HEK293 (cell line): Measurements from ENCODE around the gene TECPR2.

Experiments used
- CTCF ChIA-PET: fragments of 350-600 bp; formaldehyde crosslinking; extraction: SDS; loops from one replicate; lab custom pipeline; 2021; ENCODE audit warnings: antibody characterized with exemption; lab: Yijun Ruan, JAX
- POLR2A ChIA-PET: fragments of 300-600 bp; formaldehyde crosslinking; extraction: SDS; loops from one replicate; lab custom pipeline; 2020; ENCODE audit warnings: antibody characterized with exemption, inconsistent platforms; lab: Yijun Ruan, JAX
- H3K27ac ChIP-seq: fragments of 200-500 bp; sonication (Bioruptor generic); 2 replicates; pipeline ENCODE4 v1.5.1; 2014; ENCODE audit warnings: low read depth, low read length, control low read depth, inconsistent platforms; ENCODE audit errors: extremely low read depth
- H3K36me3 ChIP-seq, 2 experiments: fragments of 200-500 bp in 1 of 2; sonication (Bioruptor generic) in 1 of 2; 1 replicate in 1 of 2; 2 replicates in 1 of 2; pipeline ENCODE4 v1.5.1; 2014 to 2017; ENCODE audit warnings: inconsistent platforms in 2 of 2, low read length in 2 of 2; ENCODE audit not compliant: control insufficient read depth in 2 of 2, insufficient read depth in 1 of 2
- H3K4me1 ChIP-seq: fragments of 200-500 bp; sonication (Bioruptor generic); 2 replicates; pipeline ENCODE4 v1.5.1; 2014; ENCODE audit warnings: mild to moderate bottlenecking, low read length, inconsistent platforms; ENCODE audit not compliant: control insufficient read depth, insufficient read depth
- H3K4me3 ChIP-seq: 2 replicates; pipeline ENCODE4 v1.5.1; 2011; ENCODE audit warnings: low read depth, mild to moderate bottlenecking, control low read depth, low read length, moderate library complexity
- H3K9me3 ChIP-seq: fragments of 200-500 bp; sonication (Bioruptor generic); 2 replicates; pipeline ENCODE4 v1.5.1; 2014; ENCODE audit warnings: low read depth, low read length, inconsistent platforms; ENCODE audit not compliant: control insufficient read depth, insufficient read depth
- EGR2 ChIP-seq: fragments of 450-650 bp; formaldehyde crosslinking; IDR thresholded peaks from 2 replicates; pipeline ENCODE4 v1.5.1; 2016; ENCODE audit warnings: low read depth, missing biosample characterization, missing genetic modification characterization
- PRDM1 ChIP-seq: fragments of 450-650 bp; formaldehyde crosslinking; IDR thresholded peaks from 2 replicates; pipeline ENCODE4; 2016; ENCODE audit warnings: missing biosample characterization, missing genetic modification characterization
- PRDM2 ChIP-seq: fragments of 450-650 bp; formaldehyde crosslinking; IDR thresholded peaks from 2 replicates; pipeline ENCODE4 v1.5.1; 2016; ENCODE audit warnings: missing biosample characterization, missing genetic modification characterization, borderline replicate concordance
- PRDM4 ChIP-seq: fragments of 450-650 bp; formaldehyde crosslinking; IDR thresholded peaks from 2 replicates; pipeline ENCODE4 v1.5.1; 2017; ENCODE audit warnings: missing biosample characterization, missing genetic modification characterization
- SP2 ChIP-seq: fragments of 450-650 bp; formaldehyde crosslinking; IDR thresholded peaks from 2 replicates; pipeline ENCODE4 v1.5.1; 2016; ENCODE audit warnings: missing biosample characterization, missing genetic modification characterization
- SP3 ChIP-seq: fragments of 450-650 bp; formaldehyde crosslinking; IDR thresholded peaks from 2 replicates; pipeline ENCODE4 v1.5.1; 2016; ENCODE audit warnings: missing biosample characterization, missing genetic modification characterization
- ZBTB20 ChIP-seq: fragments of 450-650 bp; formaldehyde crosslinking; IDR thresholded peaks from 2 replicates; pipeline ENCODE4 v1.5.1; 2016; ENCODE audit warnings: missing biosample characterization, missing genetic modification characterization
- ZNF174 ChIP-seq: fragments of 450-650 bp; formaldehyde crosslinking; IDR thresholded peaks from 2 replicates; pipeline ENCODE4 v1.5.0; 2017; ENCODE audit warnings: missing biosample characterization, mild to moderate bottlenecking, missing genetic modification characterization
- ZNF184 ChIP-seq: fragments of 450-650 bp; IDR thresholded peaks from 2 replicates; pipeline ENCODE4 v1.5.1; 2018; ENCODE audit warnings: missing biosample characterization, mild to moderate bottlenecking, missing genetic modification characterization
- ZNF26 ChIP-seq: fragments of 450-650 bp; formaldehyde crosslinking; IDR thresholded peaks from 2 replicates; pipeline ENCODE4 v1.5.1; 2016; ENCODE audit warnings: missing biosample characterization, missing genetic modification characterization
- ZNF302 ChIP-seq: fragments of 450-650 bp; formaldehyde crosslinking; IDR thresholded peaks from 2 replicates; pipeline ENCODE4 v1.5.1; 2016; ENCODE audit warnings: missing biosample characterization, missing genetic modification characterization, low read depth
- ZNF335 ChIP-seq: fragments of 450-650 bp; formaldehyde crosslinking; conservative IDR thresholded peaks from 2 replicates; pipeline ENCODE4 v1.5.1; 2016; ENCODE audit warnings: missing biosample characterization, missing genetic modification characterization
- ZNF488 ChIP-seq: fragments of 450-650 bp; formaldehyde crosslinking; IDR thresholded peaks from 2 replicates; pipeline ENCODE4 v1.5.1; 2016; ENCODE audit warnings: missing biosample characterization, missing genetic modification characterization
- ZNF529 ChIP-seq: fragments of 450-650 bp; formaldehyde crosslinking; IDR thresholded peaks from 2 replicates; pipeline ENCODE4 v1.5.1; 2017; ENCODE audit warnings: missing genetic modification characterization, missing biosample characterization; ENCODE audit not compliant: insufficient replicate concordance
- ZNF624 ChIP-seq: fragments of 450-650 bp; formaldehyde crosslinking; IDR thresholded peaks from 2 replicates; pipeline ENCODE4 v1.5.1; 2017; ENCODE audit warnings: missing biosample characterization, missing genetic modification characterization
- ZNF629 ChIP-seq: fragments of 450-650 bp; formaldehyde crosslinking; IDR thresholded peaks from 2 replicates; pipeline ENCODE4 v1.5.1; 2017; ENCODE audit warnings: missing biosample characterization, missing genetic modification characterization
- ZNF670 ChIP-seq: fragments of 450-650 bp; formaldehyde crosslinking; IDR thresholded peaks from 2 replicates; pipeline ENCODE4 v1.5.1; 2016; ENCODE audit warnings: missing biosample characterization, missing genetic modification characterization, low read depth
- ZSCAN4 ChIP-seq: fragments of 450-650 bp; formaldehyde crosslinking; IDR thresholded peaks from 2 replicates; pipeline ENCODE4 v1.5.1; 2017; ENCODE audit warnings: missing biosample characterization, missing genetic modification characterization

Gene TECPR2

GRCh38 chr14:102341566-102341965 lies 21.2 kb upstream of the TECPR2 start:
- Histone ChIP-seq H3K27ac (no peak overlapping the region), H3K9me3 (no peaks in the 10 kb centered on the region), H3K4me3 (no peak overlapping the region), H3K4me1 (no peaks in the 10 kb centered on the region), H3K36me3 (peaks cover 51 to 68% of the 10 kb centered on the region in 2 experiments)
- POLR2A ChIA-PET: no interaction called here
- TF ChIP-seq EGR2 (tag by site-specific recombination) (no peak), ZNF670 (tag by site-specific recombination) (no peak), ZNF184 (tag by site-specific recombination) (no peak), ZNF174 (no peak), ZNF629 (no peak), SP2 (tag by site-specific recombination) (no peak), ZNF335 (tag by site-specific recombination) (no peak), ZNF302 (tag by site-specific recombination) (no peak), ZNF529 (no peak), SP3 (no peak), PRDM4 (tag by site-specific recombination) (no peak), ZNF624 (tag by site-specific recombination) (no peak)
- CTCF ChIA-PET: no interaction called here

- Histone ChIP-seq H3K9me3 (no peaks in the 10 kb centered on the region), H3K36me3 (peaks cover 50 to 67% of the 10 kb centered on the region in 2 experiments), H3K27ac (no peak overlapping the region), H3K4me3 (no peak overlapping the region), H3K4me1 (no peaks in the 10 kb centered on the region)
- ChIA-PET POLR2A (interaction anchor here (0.5 to 0.6 kb wide), 2 partner anchors 20 to 170 kb away, joined by 3 read pairs; partner anchors contain the start of genes CINP and TECPR2), CTCF (no interaction called here)
- TF ChIP-seq ZBTB20 (tag by site-specific recombination) (no peak), ZNF670 (tag by site-specific recombination) (no peak), ZNF488 (tag by site-specific recombination) (no peak), PRDM1 (no peak), EGR2 (tag by site-specific recombination) (no peak), ZNF26 (tag by site-specific recombination) (no peak), ZSCAN4 (tag by site-specific recombination) (no peak)
These were observed 20.5 kb upstream of the TECPR2 start for GRCh38 chr14:102342238-102342637.

- POLR2A ChIA-PET: no interaction called here
- CTCF ChIA-PET: no interaction called here
- Histone ChIP-seq H3K4me1 (no peaks in the 10 kb centered on the region), H3K9me3 (no peaks in the 10 kb centered on the region), H3K27ac (no peak overlapping the region), H3K36me3 (peaks cover 52 to 67% of the 10 kb centered on the region in 2 experiments), H3K4me3 (no peak overlapping the region)
- no peak for TF ChIP-seq PRDM2
These were observed 18.7 kb upstream of the TECPR2 start for GRCh38 chr14:102344084-102344483.
